GM12872 (cell line): ENCODE results near the gene MUC16.

Experiments used
- CTCF ChIP-seq: IDR thresholded peaks from 3 replicates; pipeline ENCODE4 v1.5.1; 2011; ENCODE audit warnings: low read depth, mild to moderate bottlenecking, low read length, moderate library complexity; ENCODE audit not compliant: insufficient read depth

The MUC16 gene

GRCh38 chr19:9018163-9018875 is 8.1 kb upstream of the MUC16 start:
- TF ChIP-seq CTCF: no peak

- no peak for TF ChIP-seq CTCF
These were observed 4.6 kb upstream of the MUC16 start for GRCh38 chr19:9014803-9015202.

GRCh38 chr19:9013988-9014387 is 3.8 kb upstream of the MUC16 start:
- TF ChIP-seq CTCF: no peak

- TF ChIP-seq CTCF: no peak
These were observed 1.7 kb upstream of the MUC16 start for GRCh38 chr19:9011875-9012274.

GRCh38 chr19:9010693-9011092 is 484 bp upstream of the MUC16 start:
- TF ChIP-seq CTCF: no peak

- TF ChIP-seq CTCF: no peak
These were observed 778 bp downstream of the MUC16 start for GRCh38 chr19:9009431-9009830.

- TF ChIP-seq CTCF: no peak
These were observed 1.5 kb downstream of the MUC16 start for GRCh38 chr19:9008667-9009066.
